Sigmoid colon (tissue), 7 donors: ENCODE data around the gene TAS1R2. TPM values are rescaled to one million over a fixed set of nuclear protein-coding genes. Genes with fewer than 3 reads are reported as not detected.
"Not testable (repeated sequence)": the region's sequence is repeated elsewhere in the genome, so short reads cannot be mapped to it uniquely, and the experiment has no call there.

Experiments used
- DNase-seq: peaks from one replicate; pipeline ENCODE4 v3.0.0-alpha.2; 2019
- H3K27ac ChIP-seq, 4 donors: fragments of 200-600 bp; sonication (generic); one replicate each; pipeline ENCODE4 v1.5.1; 2016 to 2019; ENCODE audit warnings: mild to moderate bottlenecking in 1 of 4
- H3K27me3 ChIP-seq, 3 donors: fragments of 200-600 bp; sonication (generic); one replicate each; pipeline ENCODE4 v1.5.1; 2019; ENCODE audit warnings: mild to moderate bottlenecking in 1 of 3
- H3K36me3 ChIP-seq, 4 donors: fragments of 200-600 bp; sonication (generic); one replicate each; pipeline ENCODE4 v1.5.1; 2016 to 2019
- H3K4me1 ChIP-seq, 4 donors: fragments of 200-600 bp; sonication (generic); one replicate each; pipeline ENCODE4 v1.5.1; 2017 to 2019
- H3K4me3 ChIP-seq, 4 donors: fragments of 200-600 bp; sonication (generic); one replicate each; pipeline ENCODE4 v1.5.1; 2017 to 2019; ENCODE audit warnings: mild to moderate bottlenecking in 2 of 4, moderate library complexity in 1 of 4
- H3K9me3 ChIP-seq, 4 donors: fragments of 200-600 bp in 3 of 4; sonication (generic) in 3 of 4; one replicate each; pipeline versions ENCODE4 v1.5.1 to v1.6.1; 2013 to 2019
- EP300 ChIP-seq, 4 donors: sonication (generic); formaldehyde crosslinking; IDR thresholded peaks; one replicate each; pipeline ENCODE4 v1.6.1; 2017; ENCODE audit warnings: antibody characterized with exemption in 4 of 4
- POLR2A ChIP-seq, 2 donors: fragments of 450-650 bp; IDR thresholded peaks; one replicate each; pipeline ENCODE4 v1.6.1; 2016; ENCODE audit warnings: antibody characterized with exemption in 2 of 2, mild to moderate bottlenecking in 2 of 2, moderate library complexity in 2 of 2
- POLR2AphosphoS5 ChIP-seq, 4 donors: sonication (generic); formaldehyde crosslinking; IDR thresholded peaks; one replicate each; pipeline ENCODE4 v1.6.1; 2017; ENCODE audit warnings: antibody characterized with exemption in 4 of 4
- WGBS, 2 donors: extraction: QIAGEN DNeasy Blood & Tissue Kit; methylation state at CpG; one replicate each; pipeline ENCODE4 v1.1.7; 2013; 5-methylcytosine and 5-hydroxymethylcytosine counted together
- intact Hi-C: fragments of 100-400 bp; cut with DNase I; formaldehyde crosslinking; loops from one replicate; pipeline ENCODE4 v1.15.1; 2023
- polyA plus RNA-seq, 3 donors: library from polyadenylated mRNA; stranded (reverse); fragments of 200-250 nt; gene quantifications; one replicate each; pipeline ENCODE4 v1.2.3, GENCODE V29; 2013
- total RNA-seq, 4 donors: library from RNA; depleted of rRNA; stranded (reverse); fragments of >200 nt; gene quantifications; one replicate each; pipeline ENCODE4 v1.1.0, GENCODE V29; 2016
- TF ChIP-seq, protein P1 (sequence below), 4 experiments: fragments of 450-650 bp in 3 of 4; fragments of 200-600 bp in 1 of 4; IDR thresholded peaks; one replicate each; pipeline ENCODE4 v1.5.1; 2016 to 2019; ENCODE audit warnings: antibody characterized with exemption in 4 of 4, mild to moderate bottlenecking in 3 of 4, moderate library complexity in 2 of 4
- donor health status: healthy with polysubstance abuse.
- donor health status: Bipolar disorder and iron deficiency.
- donor health status: healthy.

Gene TAS1R2
- total and polyA plus RNA-seq, 7 donors = not detected

DNA sequence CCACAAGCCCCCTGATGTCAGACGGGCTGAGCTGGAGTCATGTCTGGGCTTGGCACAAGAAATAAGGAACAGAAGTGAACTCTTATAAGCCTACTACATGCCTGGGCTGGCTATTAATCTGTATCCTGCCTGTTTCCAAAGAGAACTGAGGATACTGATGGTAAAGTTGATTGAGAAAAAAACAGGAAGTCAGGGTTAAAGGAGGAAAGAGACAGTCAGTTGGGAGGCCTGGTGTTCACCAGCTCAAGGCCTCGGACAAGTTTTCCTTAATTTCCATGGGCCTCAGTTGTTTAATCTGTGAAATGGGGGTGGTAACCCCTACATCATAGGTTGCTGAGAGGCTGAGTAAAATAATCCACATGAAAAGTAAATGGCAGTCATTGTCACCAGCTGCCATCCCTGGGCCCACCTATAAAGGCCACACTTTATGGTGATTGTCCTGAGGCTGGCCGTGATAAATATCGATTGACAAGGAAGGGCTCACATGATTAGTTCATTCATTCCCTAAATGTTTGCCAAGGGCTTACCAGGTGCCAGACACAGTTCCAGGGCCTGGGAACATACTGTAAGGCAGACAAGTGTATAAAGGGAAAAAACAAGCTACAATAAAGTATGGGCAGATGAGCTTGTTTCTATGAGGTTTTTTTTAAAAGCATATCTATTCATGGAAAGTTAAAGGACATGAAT lies 40.0 kb upstream of the TAS1R2 start:
- H3K4me1 ChIP-seq = peaks cover 0 to 22% (median 16%) of the 10 kb centered on the region in 4 donors
- H3K27ac ChIP-seq = no peak overlapping the region
- no peaks in the 10 kb centered on the region for H3K27me3 ChIP-seq
- WGBS, 2 donors = 76 to 86% methylated on average over 4 of the region's 4 CpGs
- no peak for TF ChIP-seq POLR2A (IDR thresholded peaks at IDR 0.05)
- TF ChIP-seq, protein P1, sequence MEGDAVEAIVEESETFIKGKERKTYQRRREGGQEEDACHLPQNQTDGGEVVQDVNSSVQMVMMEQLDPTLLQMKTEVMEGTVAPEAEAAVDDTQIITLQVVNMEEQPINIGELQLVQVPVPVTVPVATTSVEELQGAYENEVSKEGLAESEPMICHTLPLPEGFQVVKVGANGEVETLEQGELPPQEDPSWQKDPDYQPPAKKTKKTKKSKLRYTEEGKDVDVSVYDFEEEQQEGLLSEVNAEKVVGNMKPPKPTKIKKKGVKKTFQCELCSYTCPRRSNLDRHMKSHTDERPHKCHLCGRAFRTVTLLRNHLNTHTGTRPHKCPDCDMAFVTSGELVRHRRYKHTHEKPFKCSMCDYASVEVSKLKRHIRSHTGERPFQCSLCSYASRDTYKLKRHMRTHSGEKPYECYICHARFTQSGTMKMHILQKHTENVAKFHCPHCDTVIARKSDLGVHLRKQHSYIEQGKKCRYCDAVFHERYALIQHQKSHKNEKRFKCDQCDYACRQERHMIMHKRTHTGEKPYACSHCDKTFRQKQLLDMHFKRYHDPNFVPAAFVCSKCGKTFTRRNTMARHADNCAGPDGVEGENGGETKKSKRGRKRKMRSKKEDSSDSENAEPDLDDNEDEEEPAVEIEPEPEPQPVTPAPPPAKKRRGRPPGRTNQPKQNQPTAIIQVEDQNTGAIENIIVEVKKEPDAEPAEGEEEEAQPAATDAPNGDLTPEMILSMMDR (IDR thresholded peaks at IDR 0.05) = no peak
- TF ChIP-seq EP300 (IDR thresholded peaks at IDR 0.05) = no peak
- TF ChIP-seq POLR2AphosphoS5 (IDR thresholded peaks at IDR 0.05) = no peak
- H3K36me3 ChIP-seq = no peaks in the 10 kb centered on the region
- no peak for DNase-seq
- intact Hi-C loops = loop anchor here (10.0 kb wide), 2 partner anchors 315 to 345 kb away; partner anchors contain the start of gene UBR4
- no peaks in the 10 kb centered on the region for H3K9me3 ChIP-seq
- no peak overlapping the region for H3K4me3 ChIP-seq

DNA sequence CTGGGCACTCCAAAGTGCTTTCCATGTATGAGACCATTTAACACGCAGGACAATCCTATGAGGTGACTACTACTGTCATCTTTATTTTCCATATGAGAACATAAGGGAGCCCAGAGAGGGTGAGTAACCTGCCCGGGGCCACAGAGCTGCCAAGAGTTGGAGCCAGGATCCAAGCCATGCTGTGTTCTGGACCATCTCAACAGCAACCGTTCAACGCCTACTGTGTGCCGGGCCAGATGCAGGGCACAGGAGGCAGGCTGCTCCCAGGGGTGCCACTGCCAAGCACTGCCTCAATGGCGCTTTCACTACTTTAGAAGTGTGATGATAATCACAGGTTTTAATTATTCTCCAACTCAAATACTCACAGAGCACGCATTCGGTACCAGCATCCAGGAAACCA lies 39.1 kb upstream of the TAS1R2 start:
- 95% methylated on average over 8 of the region's 8 CpGs for WGBS, 2 donors
- H3K4me3 ChIP-seq = no peak overlapping the region

DNA sequence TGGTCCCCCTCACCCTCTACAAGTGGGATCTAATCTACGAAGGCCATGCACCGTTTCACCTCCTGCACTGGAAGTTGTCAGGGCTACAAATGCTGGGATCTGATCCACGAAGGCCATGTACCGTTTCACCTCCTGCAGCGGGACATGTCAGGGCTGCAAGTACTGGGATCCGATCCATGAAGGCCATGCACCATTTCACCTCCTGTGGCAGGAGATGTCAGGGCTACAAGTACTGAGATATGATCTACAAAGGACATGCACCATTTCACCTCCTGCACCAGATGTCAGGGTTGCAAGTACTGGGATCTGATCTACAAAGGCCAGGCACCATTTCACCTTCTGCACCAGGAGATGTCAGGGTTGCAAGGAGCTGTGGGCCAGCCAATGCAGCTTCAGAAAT lies 35.9 kb upstream of the TAS1R2 start:
- Histone ChIP-seq H3K36me3 (no peaks in the 10 kb centered on the region), H3K4me1 (peaks cover 0 to 7% (median 4%) of the 10 kb centered on the region in 4 donors), H3K4me3 (no peak overlapping the region), H3K27ac (no peak overlapping the region), H3K9me3 (no peaks in the 10 kb centered on the region), H3K27me3 (no peaks in the 10 kb centered on the region)
- WGBS, 2 donors = 96% methylated on average over 6 of the region's 6 CpGs
- TF ChIP-seq EP300 (IDR thresholded peaks at IDR 0.05) (no peak), POLR2A (IDR thresholded peaks at IDR 0.05) (no peak), POLR2AphosphoS5 (IDR thresholded peaks at IDR 0.05) (no peak)
- TF ChIP-seq, protein P1 (IDR thresholded peaks at IDR 0.05) = no peak
- intact Hi-C loops = no loop called here
- DNase-seq = no peak

More for the DNA sequence above, 39.1 kb upstream of the TAS1R2 start:
- H3K27me3 ChIP-seq = no peaks in the 10 kb centered on the region
- H3K36me3 ChIP-seq = no peaks in the 10 kb centered on the region
- no peaks in the 10 kb centered on the region for H3K9me3 ChIP-seq
- TF ChIP-seq, protein P1 (IDR thresholded peaks at IDR 0.05) = no peak
- TF ChIP-seq POLR2A (IDR thresholded peaks at IDR 0.05) (no peak), EP300 (IDR thresholded peaks at IDR 0.05) (no peak), POLR2AphosphoS5 (IDR thresholded peaks at IDR 0.05) (no peak)
- peaks cover 0 to 21% (median 15%) of the 10 kb centered on the region in 4 donors for H3K4me1 ChIP-seq
- intact Hi-C loops = no loop called here
- no peak overlapping the region for H3K27ac ChIP-seq
- no peak for DNase-seq

DNA sequence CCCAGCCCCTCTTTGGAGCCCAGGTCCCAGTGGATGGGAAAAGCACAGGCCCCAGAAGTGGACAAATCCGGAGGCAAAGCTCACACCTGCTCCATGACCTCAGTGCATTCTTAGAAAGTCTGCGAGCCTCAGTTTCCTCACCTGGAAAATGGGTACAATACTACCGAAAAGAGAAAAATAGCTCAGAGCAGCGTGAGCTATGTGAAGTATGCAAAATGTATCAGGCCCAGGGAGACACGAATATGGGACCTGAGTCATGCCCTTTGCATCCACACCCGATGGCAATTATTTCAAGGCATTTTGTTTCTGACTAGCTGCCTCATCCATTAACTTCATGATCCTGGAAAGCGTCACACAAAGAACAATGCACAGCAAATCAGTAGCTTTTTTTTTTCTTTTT lies 33.7 kb upstream of the TAS1R2 start:
- H3K4me1 ChIP-seq = peaks cover 0 to 7% (median 4%) of the 10 kb centered on the region in 4 donors
- TF ChIP-seq POLR2AphosphoS5 (IDR thresholded peaks at IDR 0.05) (no peak), EP300 (IDR thresholded peaks at IDR 0.05) (no peak), POLR2A (IDR thresholded peaks at IDR 0.05) (no peak)
- TF ChIP-seq, protein P1 (IDR thresholded peaks at IDR 0.05) = no peak
- no peak for DNase-seq
- no peak overlapping the region for H3K4me3 ChIP-seq
- intact Hi-C loops = no loop called here
- no peak overlapping the region for H3K27ac ChIP-seq
- no peaks in the 10 kb centered on the region for H3K27me3 ChIP-seq
- 95 to 96% methylated on average over 7 of the region's 7 CpGs for WGBS, 2 donors
- H3K9me3 ChIP-seq = no peaks in the 10 kb centered on the region
- H3K36me3 ChIP-seq = peaks cover 0 to 7% (median 0%) of the 10 kb centered on the region in 4 donors

DNA sequence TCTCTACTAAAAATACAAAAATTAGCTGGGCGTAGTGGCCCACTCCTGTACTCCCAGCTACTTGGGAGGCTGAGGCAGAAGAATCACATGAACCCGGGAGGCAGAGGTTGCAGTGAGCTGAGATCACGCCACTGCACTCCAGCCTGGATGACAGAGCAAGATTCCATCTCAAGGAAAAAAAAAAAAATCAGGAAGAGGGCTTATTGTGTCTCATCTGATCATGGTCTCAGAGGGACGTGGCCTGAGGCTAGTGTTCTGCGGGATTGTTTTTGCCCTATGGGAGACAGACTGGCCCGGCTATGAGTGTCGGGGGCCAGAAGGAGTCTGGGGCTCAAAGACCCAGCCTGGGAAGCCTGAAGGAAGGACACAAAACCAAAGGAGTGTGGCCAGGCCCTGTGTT lies 32.4 kb upstream of the TAS1R2 start:
- H3K27me3 ChIP-seq, intact Hi-C loops, H3K9me3 ChIP-seq, H3K4me3 ChIP-seq, H3K36me3 ChIP-seq, H3K4me1 ChIP-seq, DNase-seq, H3K27ac ChIP-seq: not testable (repeated sequence)
- 94 to 95% methylated on average over 7 of the region's 7 CpGs for WGBS, 2 donors
